Renal cortical epithelial cell (primary cell): ENCODE data around the gene DNAJC12. TPM values are rescaled to one million over a fixed set of nuclear protein-coding genes. Genes with fewer than 3 reads are reported as not detected.
"Not testable (repeated sequence)": the region's sequence is repeated elsewhere in the genome, so short reads cannot be mapped to it uniquely, and the experiment has no call there.

Source experiments
- DNase-seq: peaks from one replicate; pipeline ENCODE4 v3.0.0-alpha.2; 2011; ENCODE audit warnings: low read depth
- total RNA-seq: library from RNA; depleted of rRNA; stranded (reverse); fragments of >200 nt; gene quantifications from 2 replicates; pipeline ENCODE4 v1.2.3, GENCODE V29; 2014

Gene DNAJC12
- 3.0 and 13.3 TPM in 2 replicates for total RNA-seq

GRCh38 chr10:67837541-67838314 is at the start of gene DNAJC12:
DNAJC12 (minus strand) TSS chr10:67838188; CDS start chr10:67838011, 177 bp downstream.
- peak; percentile 67 for DNase-seq

- DNase-seq = peak; percentile 37
These were observed 47.1 kb upstream of the DNAJC12 start for GRCh38 chr10:67884842-67885670.

DNA sequence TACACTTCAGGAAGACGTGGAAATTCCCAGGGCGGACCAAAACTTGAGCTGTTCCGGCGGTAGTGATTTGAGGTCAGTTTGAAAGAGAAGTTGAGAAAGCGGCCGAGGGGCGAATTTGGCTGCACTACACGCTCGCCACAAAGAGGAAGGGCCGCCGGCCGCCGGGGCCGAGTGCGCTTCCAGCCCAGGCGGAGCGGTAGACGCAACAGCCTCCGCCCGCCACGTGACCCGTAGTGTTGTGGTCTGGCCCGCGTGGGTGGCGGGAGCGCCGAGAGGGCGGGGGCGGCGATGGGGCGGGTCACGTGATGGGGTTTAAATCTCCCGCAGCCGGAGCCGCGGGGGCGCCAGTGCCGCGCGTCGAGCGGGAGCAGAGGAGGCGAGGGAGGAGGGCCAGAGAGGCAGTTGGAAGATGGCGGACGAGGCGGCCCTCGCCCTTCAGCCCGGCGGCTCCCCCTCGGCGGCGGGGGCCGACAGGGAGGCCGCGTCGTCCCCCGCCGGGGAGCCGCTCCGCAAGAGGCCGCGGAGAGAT is 46.4 kb upstream of the DNAJC12 start, which contains the start of gene SIRT1:
TSS of gene SIRT1 (plus strand) at position 344 of the 529 bp plus-strand sequence. CDS start at position 410, 66 bp downstream.
- DNase-seq = peak; percentile 80

- DNase-seq = no peak
These were observed 45.8 kb upstream of the DNAJC12 start for GRCh38 chr10:67883710-67884312.

GRCh38 chr10:67878133-67878532 is 40.1 kb upstream of the DNAJC12 start:
- no peak for DNase-seq

GRCh38 chr10:67877421-67877820 is 39.4 kb upstream of the DNAJC12 start:
- not testable (repeated sequence) for DNase-seq

DNA sequence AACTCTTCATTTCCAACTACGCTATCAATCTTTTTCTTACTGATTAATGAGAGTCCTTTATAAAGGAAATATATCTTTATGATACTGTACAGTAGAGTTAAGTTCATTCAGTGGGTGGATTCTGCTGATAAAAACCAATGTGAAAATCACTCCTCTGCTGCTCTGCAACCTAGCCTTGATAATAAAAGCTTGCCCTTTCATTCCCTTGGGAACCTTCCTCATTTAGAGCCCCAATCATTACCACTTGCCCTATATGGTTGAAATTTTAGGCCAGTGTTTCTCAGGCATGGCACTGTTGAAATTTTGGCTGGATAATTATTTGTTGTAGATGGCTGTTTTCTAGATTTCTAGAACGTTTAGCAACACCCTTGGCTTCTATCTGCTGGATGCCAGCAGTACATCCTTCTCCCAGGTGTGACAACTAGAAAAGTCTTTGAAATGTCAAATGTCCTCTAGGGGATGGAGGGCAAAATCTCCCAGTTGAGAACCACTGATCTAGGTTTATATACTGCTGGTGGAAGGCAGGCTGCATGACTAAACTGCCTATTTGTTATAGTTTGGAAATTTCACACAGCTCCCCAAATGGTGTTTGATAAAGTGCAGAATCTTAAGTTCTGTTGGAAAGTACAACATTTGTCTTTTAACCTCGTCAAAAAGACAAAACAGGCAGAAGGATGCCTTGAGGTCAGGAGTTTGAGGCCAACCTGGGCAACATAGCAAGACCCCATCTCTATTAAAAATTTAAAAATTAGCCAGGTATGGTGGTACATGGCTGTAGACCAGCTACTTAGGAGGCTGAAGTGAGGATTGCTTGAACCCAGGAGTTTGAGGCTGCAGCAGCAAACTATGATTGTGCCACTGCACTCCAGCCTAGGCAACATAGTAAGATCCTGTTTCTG is 37.6 kb upstream of the DNAJC12 start:
- DNase-seq = no peak

DNA sequence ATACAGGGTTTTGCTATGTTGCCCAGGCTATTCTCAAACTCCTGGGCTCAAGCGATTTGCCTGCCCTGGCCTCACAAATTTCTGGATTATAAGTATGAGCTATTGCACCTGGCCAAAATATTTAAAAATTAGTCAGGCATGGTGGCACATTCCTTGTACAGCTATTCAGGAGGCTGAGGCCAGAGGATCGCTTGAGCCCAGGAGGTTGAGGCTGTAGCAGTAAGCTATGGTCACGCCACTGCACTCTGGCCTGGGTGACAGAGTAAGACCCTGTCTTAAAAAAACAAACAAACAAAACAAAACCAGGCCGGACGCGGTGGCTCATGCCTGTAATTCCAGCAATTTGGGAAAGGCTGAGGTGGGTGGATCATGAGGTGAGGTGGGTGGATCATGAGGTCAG is 32.0 kb upstream of the DNAJC12 start:
- no peak for DNase-seq

- no peak for DNase-seq
These were observed 30.1 kb upstream of the DNAJC12 start for GRCh38 chr10:67868132-67868531.

- no peak for DNase-seq
These were observed 26.8 kb upstream of the DNAJC12 start for GRCh38 chr10:67864607-67865371.

GRCh38 chr10:67863094-67863493 is 25.1 kb upstream of the DNAJC12 start:
- no peak for DNase-seq

DNA sequence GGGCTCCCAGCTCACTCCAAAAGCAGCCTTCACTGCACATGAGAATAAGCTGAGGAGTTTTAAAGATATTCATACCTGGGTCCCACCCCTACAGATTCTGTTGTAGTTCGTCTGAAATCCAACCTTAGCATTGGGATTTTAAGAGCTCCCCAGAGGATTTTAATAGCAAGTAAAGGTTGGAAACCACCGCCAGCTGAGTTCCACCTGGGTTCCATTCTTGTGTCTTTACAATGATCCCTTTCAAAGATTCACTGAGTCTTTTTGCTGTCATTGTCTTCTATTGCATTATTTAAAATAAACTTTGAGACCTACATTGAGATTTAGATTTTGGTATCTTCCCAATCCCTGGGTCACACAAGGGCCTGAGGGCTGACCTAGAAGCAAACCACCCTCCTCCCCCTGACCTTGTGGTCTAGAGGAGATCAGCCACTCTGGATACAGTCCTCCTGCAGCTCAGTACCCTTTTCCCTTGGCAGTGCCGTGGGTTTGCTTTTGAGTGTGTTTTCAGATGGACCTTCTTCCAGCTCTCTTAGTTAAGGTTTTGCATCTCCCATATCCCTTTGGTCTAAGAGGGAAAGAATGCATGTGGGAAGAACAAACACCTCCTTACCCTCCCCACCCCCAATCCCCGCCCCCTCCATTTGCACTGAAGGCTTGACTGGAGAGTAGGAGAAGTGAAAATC is 23.9 kb upstream of the DNAJC12 start:
- no peak for DNase-seq

DNA sequence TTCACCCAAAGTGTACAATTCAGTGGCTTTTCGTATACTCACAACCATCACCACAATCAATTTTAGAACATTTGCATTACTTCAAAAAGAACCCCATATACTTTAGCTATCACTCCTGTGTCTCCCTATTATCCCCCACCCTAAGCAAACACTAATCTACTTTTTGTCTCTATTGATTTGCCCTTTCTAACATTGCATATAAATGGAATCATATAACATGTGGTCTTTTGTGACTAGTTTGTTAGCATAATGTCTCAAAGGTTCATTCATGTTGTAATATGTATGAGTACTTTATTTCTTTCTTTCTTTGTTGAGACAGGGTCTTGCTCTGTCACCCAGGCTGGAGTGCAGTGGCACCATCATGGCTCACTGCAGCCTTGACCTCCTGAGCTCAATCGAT is 21.0 kb upstream of the DNAJC12 start:
- no peak for DNase-seq

- DNase-seq = no peak
These were observed 15.5 kb upstream of the DNAJC12 start for GRCh38 chr10:67853512-67853911.

- no peak for DNase-seq
These were observed 14.8 kb upstream of the DNAJC12 start for GRCh38 chr10:67852761-67853160.

DNA sequence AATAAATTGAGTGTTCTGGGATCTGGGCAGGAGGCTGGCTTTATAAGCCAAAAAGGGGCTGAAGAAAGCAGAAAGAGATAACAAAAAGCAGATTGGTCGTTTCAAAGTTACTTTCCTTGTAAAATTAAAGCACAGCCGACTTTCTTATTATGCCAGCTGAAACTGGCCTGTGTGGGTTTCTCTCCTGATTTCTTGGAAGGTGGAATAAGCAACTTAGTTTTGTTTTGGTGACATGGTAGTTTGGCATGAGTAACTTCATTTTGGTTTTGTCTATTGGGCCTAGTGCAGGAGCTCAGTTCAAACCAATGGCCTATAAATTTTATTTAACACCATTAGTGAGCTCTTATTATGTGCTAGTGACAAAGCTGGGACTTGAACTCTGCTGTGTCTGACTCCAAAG is 13.2 kb upstream of the DNAJC12 start:
- DNase-seq = no peak

DNA sequence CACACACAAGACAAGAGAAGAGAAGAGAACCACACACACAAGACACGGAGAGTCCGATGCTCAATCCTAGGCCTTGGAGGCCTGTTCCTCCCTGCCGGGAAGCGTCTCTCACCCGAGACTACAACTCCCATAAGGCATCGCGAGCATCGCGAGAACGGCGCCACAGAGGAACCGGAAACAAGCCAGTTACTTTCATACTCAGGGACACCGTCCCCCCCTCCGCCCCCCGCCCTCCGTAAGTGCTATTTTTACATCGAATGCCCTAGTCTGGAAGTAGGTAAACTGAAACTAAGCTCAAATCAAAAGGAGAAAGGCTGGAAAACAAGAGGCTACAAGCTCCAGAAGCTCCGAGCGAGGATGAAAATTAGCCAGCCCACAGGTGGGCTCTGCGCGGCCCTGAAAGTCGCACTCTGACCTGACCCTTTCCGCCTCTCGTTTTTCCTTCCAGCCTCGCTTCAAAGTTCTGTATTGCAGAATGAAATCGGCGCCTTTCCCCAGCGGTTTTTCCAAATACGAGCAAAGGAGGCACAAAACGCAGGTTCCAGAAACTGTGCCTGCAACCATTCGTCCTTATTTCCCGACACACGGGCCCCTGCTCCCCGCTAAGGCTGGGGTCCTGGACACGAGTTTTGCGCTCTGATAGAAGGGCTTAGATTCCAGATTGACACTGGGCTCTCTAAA is 11.5 kb upstream of the DNAJC12 start:
- DNase-seq = peak; percentile 91

GRCh38 chr10:67843284-67843683 is 5.3 kb upstream of the DNAJC12 start:
- no peak for DNase-seq

GRCh38 chr10:67841737-67842136 is 3.7 kb upstream of the DNAJC12 start:
- DNase-seq = no peak
